COLO829 (cell line): ENCODE results near the gene MKKS.
A peak's percentile ranks its signal among the peaks of the same experiment; 100 is the strongest.
"Not testable (repeated sequence)": the region's sequence is repeated elsewhere in the genome, so short reads cannot be mapped to it uniquely, and the experiment has no call there.

Experiments used
- DNase-seq: peaks from one replicate; pipeline ENCODE4 v3.0.0; 2012; ENCODE audit warnings: low spot score

Gene MKKS

DNA sequence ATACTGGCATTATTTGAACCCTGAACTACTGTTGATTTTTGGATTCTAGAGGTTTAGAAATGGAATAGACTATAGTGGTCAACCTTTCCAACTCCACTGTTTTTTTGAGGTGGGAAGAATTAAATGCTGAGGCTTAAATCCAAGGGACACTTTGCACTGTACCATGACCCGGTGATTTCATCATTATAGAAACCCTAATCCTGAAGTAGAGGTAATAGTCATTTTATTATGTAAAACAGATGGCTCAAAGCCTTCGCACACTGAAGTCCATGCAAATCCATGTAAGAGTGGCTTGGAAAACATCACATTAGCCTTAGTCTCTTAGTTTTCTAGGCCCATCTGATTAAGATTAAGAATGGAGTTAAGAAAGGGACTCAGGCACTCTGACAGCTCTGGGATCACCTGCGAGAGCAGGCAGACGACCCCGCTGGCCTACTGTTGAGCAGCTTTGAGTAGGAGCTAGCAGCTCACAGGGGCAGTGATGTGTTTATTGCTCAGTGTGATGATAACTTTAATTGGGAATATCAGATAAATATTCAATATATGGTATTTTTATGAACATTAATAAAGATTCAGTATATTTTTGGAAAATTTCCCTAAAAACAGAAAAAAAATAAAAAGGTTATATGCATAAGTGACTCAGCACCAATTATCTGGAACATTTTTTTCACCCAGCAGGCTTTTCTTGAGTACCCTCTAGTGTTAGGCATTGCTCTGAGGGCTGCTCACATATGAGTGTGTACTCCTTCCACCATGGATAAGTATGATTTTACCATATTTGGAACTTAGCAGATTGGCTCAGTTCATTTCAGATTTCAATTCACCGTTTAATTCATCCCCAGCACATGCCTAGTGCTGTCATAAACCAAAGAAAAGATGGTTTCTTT lies 14.5 kb upstream of the MKKS start:
- DNase-seq: no peak

DNA sequence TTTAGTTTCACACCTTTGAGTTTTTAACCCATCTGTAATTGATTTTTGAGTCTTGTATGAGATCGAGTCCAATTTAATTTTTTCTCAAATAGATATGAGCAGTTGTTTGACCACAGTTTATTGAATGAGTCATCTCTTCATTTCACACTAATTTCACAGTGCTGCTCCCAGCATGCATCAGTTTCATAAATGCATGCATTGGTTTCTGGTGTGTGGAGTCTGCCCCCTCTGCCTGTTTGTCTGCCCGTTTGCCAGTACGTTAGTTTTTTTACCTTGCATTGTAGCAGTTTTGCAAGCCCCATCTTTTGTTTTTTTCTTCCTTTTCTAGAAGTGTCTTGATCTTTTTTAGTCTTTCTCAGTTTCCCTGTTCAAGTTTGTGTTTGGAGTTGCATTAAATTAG lies 13.0 kb upstream of the MKKS start:
- peak; percentile 90 for DNase-seq

DNA sequence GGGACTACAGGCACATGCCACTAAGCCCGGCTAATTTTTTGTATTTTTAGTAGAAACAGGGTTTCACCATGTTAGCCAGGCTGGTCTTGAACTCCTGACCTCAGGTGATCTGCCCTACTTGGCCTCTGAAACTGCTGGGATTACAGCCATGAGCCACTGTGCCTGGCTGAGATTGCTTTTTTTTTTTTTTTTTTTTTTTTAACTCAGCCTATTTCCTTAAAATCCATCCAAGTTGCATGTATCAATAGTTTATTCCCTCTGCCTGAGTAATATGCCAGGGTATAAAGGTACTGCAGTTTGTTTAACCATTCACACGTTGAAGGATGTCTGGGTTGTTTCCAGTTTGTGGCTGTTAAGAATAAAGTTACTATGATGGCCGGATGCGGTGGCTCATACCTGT lies 11.7 kb upstream of the MKKS start:
- DNase-seq: no peak

DNA sequence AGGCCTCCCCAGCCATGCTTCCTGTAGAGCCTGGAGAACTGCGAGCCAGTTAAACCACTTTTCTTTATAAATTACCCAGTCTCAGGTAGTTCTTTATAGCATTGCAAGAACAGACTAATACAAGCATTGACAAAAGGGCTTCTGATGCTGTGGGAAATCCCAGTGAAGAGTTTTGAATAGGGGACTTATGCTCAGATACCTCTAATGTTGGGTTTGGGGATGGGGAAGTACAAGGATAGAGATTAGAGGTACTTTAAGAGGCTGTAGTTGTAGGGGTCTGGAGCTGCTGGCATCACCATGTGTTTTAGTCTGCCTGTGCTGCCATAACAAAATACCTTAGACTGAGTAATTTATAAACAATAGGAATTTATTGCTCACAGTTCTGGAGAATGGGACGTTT lies 9.9 kb upstream of the MKKS start:
- no peak for DNase-seq

DNA sequence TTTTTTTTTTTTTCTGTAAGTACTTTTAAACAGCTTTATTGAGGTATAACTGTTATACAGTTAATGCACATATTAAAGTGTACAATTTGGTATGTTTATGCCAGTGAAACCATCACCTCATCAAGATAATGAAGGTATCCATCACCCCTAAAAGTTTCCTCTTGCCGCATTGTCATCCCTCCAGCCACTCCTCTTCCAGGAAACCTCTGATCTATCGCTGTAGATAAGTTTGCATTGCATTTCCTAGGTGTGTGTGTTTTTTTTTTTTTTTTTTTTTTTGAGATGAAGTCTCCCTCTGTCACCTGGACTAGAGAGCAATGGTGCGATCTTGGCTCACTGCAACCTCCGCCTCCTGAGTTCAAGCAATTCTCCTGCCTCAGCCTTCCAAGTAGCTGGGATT lies 4.2 kb upstream of the MKKS start:
- DNase-seq: no peak

DNA sequence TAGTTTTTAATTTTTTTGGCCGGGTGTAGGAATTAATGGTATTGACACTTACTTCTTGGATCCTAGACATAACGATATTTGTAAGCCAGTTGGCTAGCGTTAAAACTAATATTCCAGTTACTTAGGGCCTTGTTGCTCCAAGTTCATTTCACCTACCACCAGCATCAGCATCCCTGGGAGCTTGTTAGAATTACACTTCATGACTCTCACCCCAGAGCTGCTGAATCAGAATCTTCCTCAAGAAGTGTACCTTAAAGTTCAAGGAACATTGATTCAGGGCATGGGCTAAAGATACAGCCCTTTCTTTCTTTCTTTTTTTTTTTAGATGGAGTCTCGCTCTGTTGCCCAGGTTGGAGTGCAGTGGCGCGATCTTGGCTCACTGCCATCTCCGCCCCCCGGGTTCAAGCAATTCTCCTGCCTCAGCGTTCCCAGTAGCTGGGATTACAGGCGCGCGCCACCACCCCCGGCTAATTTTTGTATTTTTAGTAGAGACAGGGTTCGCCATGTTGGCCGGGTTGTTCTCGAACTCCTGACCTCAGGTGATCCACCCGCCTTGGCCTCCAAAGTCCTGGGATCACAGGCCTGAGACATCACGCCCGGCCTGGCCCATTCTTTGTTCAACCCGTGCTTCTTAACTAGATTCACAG lies 2.2 kb upstream of the MKKS start:
- DNase-seq: no peak

- peak; percentile 90 for DNase-seq
Measured at GRCh38 chr20:10434832-10435812, 1.1 kb upstream of the MKKS start, which contains the start of gene SLX4IP. Gene SLX4IP, plus strand, starts transcription at chr20:10435305. Its CDS starts 22,900 bp downstream, at chr20:10458205.

DNA sequence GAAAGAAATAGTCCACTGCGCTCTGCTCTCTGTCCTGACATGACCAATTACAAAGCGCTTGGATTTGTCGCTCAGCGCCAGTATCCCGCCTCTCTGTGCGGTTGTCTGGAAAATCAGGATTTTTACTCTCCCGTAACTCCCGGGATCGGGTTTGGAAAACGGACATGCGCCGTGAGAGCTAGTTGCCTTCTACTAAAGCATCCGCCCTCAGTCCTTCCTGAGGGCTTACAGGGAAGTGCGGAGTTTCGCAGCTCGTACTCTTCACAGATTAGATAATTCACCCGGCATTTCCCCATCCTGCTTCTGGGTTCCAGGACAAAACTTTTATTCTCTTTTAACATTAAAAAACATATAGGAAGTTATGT lies 427 bp upstream of the MKKS start:
- DNase-seq: peak; percentile 98

DNA sequence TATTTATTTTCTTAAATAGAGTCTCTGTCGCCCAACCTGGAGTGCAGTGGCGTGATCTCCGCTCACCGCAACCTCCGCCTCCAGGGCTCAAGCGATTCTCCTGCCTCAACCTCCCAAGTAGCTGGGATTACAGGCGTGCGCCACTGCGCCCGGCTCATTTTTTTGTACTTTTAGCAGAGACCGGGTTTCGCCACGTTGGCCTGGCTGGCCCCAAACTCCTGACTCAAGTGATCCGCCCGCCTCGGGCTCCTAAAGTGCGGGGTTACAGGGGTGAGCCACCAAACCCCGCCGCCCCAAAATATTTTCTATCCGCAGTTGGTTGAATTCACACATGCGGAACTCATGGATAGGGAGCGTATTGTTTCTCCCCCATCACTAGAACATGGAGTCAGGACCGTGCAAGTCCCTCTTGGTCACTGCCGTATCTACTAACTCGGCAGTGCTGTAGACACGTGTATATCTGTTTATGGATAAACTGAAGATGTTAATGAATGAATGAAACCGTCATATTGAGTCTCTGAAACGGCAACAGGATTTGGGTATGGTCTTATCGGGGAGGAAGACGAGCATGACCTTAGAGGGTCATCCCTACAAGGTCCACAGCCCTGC lies 904 bp downstream of the MKKS start:
- no peak for DNase-seq

DNA sequence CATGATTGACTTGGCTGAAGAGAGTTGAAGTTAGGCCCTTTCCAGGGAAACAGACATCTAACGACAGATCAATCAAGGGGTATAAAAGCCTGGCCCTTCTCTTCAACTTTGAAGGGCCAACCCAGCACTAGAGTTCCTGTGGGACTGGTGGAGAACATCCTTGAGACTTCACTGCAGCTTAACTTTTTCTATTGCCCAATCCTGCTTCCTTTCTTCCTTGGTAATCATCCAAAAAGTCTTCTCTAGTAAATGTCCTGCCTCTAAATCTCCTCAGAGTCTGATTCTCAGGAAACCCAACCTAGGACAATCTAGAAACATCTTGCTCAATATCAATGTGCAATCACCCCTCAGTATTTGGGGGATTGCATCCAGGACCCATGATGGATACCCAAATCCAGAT lies 1.9 kb downstream of the MKKS start:
- DNase-seq: no peak

GRCh38 chr20:10430704-10431103 lies 3.3 kb downstream of the MKKS start:
- no peak for DNase-seq

- DNase-seq: no peak
Measured at GRCh38 chr20:10430000-10430466, 4.0 kb downstream of the MKKS start.

DNA sequence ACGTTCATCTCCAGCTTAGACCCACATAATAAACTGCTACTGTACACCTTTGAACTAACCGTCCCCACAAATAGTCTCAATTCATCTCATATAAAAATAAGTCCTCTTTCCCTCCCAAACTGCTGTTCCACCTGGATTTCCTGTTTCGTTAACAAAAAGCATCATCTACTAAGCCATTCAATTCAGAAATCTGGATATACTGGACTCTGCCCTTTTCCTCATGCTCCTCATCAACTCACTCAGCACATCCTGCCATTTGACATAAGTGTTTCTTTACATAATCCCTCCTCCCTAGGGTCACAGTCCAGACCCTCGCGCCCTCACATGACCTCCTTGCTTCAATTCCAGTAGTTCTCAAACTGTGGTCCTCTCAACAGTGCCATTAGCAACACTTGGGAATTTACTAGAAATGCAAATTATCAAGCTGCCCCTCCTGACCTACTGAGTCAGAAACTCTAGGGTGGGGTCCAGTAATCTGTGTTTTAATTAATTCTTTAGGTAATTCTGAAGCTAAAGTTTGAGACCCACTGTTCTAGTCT lies 4.5 kb downstream of the MKKS start:
- no peak for DNase-seq

GRCh38 chr20:10428008-10428407 lies 6.0 kb downstream of the MKKS start:
- no peak for DNase-seq

- DNase-seq: peak; percentile 56
Measured at GRCh38 chr20:10427060-10427692, 6.8 kb downstream of the MKKS start.

- DNase-seq: no peak
Measured at GRCh38 chr20:10423735-10424134, 10.3 kb downstream of the MKKS start.

DNA sequence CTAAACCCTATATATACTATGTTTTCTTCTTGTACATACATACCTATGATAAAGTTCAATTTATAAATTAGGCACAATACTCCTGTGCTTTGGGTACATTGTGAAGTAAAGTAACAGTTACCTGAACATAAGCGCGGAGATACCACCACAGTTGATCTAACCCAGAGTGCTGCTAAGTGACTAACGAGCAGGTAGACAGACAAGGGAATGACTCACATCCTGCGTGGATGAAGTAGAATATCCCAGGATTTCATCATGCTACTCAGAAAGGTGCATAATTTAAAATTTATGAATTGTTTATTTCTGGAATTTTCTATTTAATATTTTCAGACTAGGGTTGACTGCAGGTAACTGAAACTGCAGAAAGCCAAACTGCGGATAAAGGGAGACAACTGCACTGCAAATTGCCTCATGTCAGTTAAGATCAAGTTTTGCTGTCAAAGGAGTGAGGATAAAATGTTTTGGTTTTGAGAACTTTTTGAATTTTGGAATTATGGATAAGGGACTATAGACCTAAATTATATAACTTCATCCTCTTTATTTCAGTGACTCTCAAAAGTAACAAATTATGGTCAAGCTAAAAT lies 14.4 kb downstream of the MKKS start:
- DNase-seq: no peak

GRCh38 chr20:10417218-10417617 lies 16.8 kb downstream of the MKKS start:
- DNase-seq: not testable (repeated sequence)

- peak; percentile 9 for DNase-seq
Measured at GRCh38 chr20:10415013-10415650, 18.9 kb downstream of the MKKS start.
